Mesothelial cell of epicardium (in vitro differentiated cells): Measurements from ENCODE around the gene SPAAR. TPM values are rescaled to one million over a fixed set of nuclear protein-coding genes. Genes with fewer than 3 reads are reported as not detected.
"Not testable (repeated sequence)": the region's sequence is repeated elsewhere in the genome, so short reads cannot be mapped to it uniquely, and the experiment has no call there.

Experiments used
- DNase-seq, 2 experiments: peaks; one replicate each; pipeline ENCODE4 v3.0.0; 2021; ENCODE audit warnings: low spot score in 2 of 2; ENCODE audit not compliant: unreplicated experiment in 2 of 2
- H3K27ac Mint-ChIP-seq: 2 replicates; pipeline ENCODE4 v1.8.0; 2021; ENCODE audit warnings: mixed read lengths
- H3K27me3 Mint-ChIP-seq: 2 replicates; pipeline ENCODE4 v1.8.0; 2021; ENCODE audit warnings: low read depth, mixed read lengths
- H3K36me3 Mint-ChIP-seq: 2 replicates; pipeline ENCODE4 v1.8.0; 2021; ENCODE audit warnings: mixed read lengths
- H3K4me1 Mint-ChIP-seq: 2 replicates; pipeline ENCODE4 v1.8.0; 2021; ENCODE audit warnings: mixed read lengths
- H3K4me3 Mint-ChIP-seq: 2 replicates; pipeline ENCODE4 v1.8.0; 2021; ENCODE audit warnings: mild to moderate bottlenecking, moderate library complexity, mixed read lengths
- H3K9me3 Mint-ChIP-seq: 2 replicates; pipeline ENCODE4 v1.8.0; 2021; ENCODE audit warnings: mixed read lengths
- total RNA-seq: library from RNA; stranded (reverse); gene quantifications from 3 replicates; pipeline ENCODE4 v1.2.1, GENCODE V29; 2021
- TF ChIP-seq, protein P1 (sequence below): fragments of 200-600 bp; sonication (generic); IDR thresholded peaks from one replicate; pipeline ENCODE4 v1.5.0; 2021; ENCODE audit warnings: antibody characterized with exemption; ENCODE audit not compliant: unreplicated experiment

The SPAAR gene
- total RNA-seq, 1 donor from 2014 or later, result 0.47 TPM

DNA sequence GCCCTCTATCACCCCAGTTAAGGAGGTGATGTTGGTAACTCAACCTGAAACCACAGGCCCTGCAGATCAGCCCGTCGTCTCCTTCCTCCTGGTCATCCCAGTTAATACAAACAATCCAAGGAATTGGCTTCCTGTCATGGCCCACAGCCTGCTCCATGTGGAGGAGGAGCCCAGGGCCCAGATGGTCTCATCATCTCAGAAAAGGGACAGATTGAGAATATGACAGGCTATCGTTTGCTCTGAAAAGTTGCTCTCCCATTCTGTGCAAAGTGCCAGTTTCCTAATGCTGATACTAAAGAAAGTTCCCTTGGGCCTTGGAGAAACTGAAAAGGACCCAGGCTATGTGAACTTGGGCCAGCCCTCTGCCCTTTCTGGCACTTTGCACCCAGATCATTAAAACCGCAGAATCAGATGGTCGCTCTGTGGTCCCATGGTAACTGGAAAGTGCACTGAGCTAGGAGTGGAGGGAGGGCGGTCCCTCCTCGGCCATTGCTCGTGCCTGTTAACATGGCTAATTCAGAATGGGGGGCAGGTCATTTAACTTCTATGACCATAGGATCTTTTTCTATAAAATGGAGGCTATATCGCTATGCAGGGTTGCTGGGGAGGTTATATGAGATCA lies 675 bp upstream of the SPAAR start:
- Mint-ChIP-seq H3K27ac (peak overlapping the region; percentile 96), H3K9me3 (no peaks in the 10 kb centered on the region), H3K4me3 (no peak overlapping the region), H3K36me3 (no peaks in the 10 kb centered on the region), H3K27me3 (no peaks in the 10 kb centered on the region), H3K4me1 (peaks cover 60% of the 10 kb centered on the region)
- TF ChIP-seq, protein P1, sequence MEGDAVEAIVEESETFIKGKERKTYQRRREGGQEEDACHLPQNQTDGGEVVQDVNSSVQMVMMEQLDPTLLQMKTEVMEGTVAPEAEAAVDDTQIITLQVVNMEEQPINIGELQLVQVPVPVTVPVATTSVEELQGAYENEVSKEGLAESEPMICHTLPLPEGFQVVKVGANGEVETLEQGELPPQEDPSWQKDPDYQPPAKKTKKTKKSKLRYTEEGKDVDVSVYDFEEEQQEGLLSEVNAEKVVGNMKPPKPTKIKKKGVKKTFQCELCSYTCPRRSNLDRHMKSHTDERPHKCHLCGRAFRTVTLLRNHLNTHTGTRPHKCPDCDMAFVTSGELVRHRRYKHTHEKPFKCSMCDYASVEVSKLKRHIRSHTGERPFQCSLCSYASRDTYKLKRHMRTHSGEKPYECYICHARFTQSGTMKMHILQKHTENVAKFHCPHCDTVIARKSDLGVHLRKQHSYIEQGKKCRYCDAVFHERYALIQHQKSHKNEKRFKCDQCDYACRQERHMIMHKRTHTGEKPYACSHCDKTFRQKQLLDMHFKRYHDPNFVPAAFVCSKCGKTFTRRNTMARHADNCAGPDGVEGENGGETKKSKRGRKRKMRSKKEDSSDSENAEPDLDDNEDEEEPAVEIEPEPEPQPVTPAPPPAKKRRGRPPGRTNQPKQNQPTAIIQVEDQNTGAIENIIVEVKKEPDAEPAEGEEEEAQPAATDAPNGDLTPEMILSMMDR, result no peak
- no peak for DNase-seq

DNA sequence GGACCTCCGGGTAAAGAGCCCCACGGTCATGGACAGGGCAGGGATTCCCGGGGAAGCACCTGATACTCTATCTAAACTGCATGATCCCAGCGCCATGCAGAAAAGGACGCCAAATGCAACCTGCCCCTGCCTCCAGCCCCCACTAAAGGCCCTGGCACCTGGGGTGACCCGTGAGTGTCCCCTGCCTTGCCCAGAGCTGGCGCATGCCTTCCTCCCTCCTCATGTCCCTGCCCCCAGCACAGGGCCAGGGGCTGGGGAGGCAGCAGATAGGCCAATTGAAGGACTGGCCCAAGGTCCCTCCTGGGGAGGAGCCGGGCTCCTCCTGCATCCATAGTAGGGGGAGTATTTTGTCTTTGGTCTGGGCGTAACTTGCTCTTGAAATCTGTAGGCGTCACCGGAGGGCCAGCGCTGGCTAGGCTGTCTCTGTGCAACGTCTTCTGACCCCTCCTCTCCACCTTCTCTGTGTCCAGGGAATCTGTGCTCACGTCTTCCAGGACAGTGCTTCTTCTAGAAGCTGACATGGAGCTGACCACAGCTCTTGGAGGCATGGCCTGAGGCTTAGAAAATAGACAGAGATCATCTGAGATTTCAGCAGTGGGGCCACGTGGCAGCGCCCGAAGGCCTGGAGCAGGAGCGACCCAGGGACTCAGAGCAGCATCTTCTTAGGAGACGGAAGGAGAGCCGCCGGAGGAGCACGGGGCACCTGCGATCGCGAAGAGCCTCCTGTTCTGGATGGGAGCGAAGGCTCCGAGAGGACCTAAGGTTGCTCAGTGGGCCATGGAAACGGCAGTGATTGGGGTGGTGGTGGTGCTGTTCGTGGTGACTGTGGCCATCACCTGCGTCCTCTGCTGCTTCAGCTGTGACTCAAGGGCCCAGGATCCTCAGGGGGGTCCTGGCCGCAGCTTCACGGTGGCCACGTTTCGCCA lies 660 bp downstream of the SPAAR start:
- H3K27me3 Mint-ChIP-seq, result no peaks in the 10 kb centered on the region
- H3K9me3 Mint-ChIP-seq, result no peaks in the 10 kb centered on the region
- no peak overlapping the region for H3K4me3 Mint-ChIP-seq
- no peak for DNase-seq
- TF ChIP-seq, protein P1, result no peak
- H3K36me3 Mint-ChIP-seq, result no peaks in the 10 kb centered on the region
- H3K27ac Mint-ChIP-seq, result peak overlapping the region; percentile 53
- peaks cover 51% of the 10 kb centered on the region for H3K4me1 Mint-ChIP-seq

DNA sequence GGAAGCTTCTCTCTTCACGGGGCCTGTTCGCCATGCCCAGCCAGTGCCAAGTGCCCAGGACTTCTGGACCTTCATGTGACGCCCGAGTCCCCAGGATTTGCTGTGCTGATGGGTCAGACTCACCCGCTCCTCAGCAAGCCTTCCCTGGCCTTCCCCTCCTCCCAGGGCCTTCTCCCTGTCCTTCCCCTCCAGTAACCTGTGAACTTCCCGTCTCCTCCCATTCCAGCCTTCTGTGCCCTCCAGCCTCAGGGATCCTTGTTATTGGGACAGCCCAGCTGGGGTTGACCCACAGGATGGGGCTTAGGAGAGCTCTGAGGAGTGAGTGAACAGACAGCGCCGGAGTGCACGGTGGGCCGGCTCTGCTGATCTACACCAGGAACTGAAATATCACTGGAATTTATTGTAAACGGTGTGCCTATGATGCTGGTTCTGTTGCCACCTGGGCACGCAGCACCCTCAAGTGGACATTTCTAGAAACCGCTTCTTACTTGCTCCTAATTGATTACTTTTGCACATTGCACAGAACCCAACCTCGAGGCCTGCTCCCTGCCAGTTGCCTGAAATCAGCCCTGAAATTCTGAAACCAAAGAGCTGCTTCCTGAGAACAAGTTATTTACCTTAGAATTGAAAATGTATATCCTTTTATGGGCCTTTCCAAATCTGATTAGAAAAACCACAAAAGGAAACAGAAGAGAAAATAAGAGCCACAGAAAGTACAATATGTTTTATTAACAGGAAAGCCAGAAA lies 1.5 kb downstream of the SPAAR start:
- Mint-ChIP-seq H3K4me3 (no peak overlapping the region), H3K27ac (peak overlapping the region; percentile 88), H3K4me1 (peaks cover 45% of the 10 kb centered on the region), H3K9me3 (no peaks in the 10 kb centered on the region), H3K27me3 (no peaks in the 10 kb centered on the region), H3K36me3 (no peaks in the 10 kb centered on the region)
- DNase-seq, result no peak
- TF ChIP-seq, protein P1, result peak; percentile 19

DNA sequence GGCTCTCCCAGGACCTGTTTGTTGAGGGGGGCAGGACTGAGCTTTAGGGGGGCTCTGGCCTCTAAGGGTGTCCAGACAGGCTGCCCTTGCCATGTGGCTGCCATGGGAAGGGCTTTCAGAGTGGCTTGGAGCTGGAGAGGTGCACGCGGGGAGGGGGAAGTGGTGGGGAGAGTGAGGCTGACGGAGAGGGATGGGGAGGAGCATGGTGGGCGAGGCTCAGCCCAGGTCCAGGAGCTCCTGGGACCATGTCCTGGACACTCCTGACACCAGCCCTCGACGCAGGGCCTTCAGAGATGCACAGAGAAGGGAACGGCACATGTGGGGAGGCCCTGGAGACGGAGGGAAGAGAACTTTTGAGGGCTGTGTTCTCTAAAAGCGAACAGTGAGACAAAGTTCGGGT lies 2.4 kb downstream of the SPAAR start:
- no peak overlapping the region for H3K27ac Mint-ChIP-seq

DNA sequence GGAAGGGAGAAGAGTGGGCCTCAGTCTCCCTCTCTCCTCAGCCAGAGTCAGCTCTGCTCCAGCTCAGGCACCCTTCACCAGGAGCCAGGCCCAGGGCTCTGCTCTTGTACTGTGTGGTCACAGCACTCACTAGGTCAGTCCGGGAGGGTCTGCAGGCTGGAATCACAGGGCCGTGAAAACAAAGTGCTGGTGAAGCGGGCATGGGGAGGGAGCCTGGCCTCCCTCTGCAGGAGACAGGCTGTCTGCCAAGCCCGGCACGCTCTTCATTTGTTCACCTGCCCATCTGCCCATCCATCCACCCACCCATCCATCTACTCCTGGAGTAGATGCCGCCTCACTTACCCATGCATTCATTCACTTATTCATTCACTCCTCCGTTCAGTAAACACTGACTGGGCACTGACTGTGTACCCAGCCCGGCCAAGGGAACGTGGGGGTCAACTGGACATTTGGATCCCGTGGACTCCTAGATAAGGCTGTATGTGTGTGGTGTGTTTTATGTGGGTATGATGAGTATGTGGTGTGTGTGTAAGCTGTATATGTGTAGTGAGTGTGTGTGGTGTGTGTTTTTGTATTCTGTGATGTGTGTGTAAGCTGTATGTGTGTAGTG lies 3.6 kb downstream of the SPAAR start:
- no peak for DNase-seq
- Mint-ChIP-seq H3K27ac (no peak overlapping the region), H3K36me3 (no peaks in the 10 kb centered on the region), H3K9me3 (no peaks in the 10 kb centered on the region), H3K27me3 (no peaks in the 10 kb centered on the region), H3K4me1 (peaks cover 25% of the 10 kb centered on the region), H3K4me3 (no peak overlapping the region)
- TF ChIP-seq, protein P1, result no peak

More for the DNA sequence above, 2.4 kb downstream of the SPAAR start:
- DNase-seq, result no peak
- Mint-ChIP-seq H3K36me3 (no peaks in the 10 kb centered on the region), H3K27me3 (no peaks in the 10 kb centered on the region), H3K4me3 (no peak overlapping the region), H3K9me3 (no peaks in the 10 kb centered on the region), H3K4me1 (peaks cover 37% of the 10 kb centered on the region)
- TF ChIP-seq, protein P1, result no peak

GRCh38 chr9:35913429-35913828 lies 4.1 kb downstream of the SPAAR start:
- H3K27me3 Mint-ChIP-seq, H3K36me3 Mint-ChIP-seq, H3K4me3 Mint-ChIP-seq, H3K27ac Mint-ChIP-seq, DNase-seq, H3K9me3 Mint-ChIP-seq: not testable (repeated sequence)
- H3K4me1 Mint-ChIP-seq, result peaks cover 20% of the 10 kb centered on the region
